HG03066 (cell line): ENCODE measurements around the gene TRIM54.

Experiments used
- ATAC-seq: cut with Tn5 transposase; IDR thresholded peaks from one replicate; pipeline ENCODE4 v1.9.1; 2021; ENCODE audit warnings: low read depth; ENCODE audit not compliant: unreplicated experiment

The TRIM54 gene

GRCh38 chr2:27281855-27282559, at the start of gene TRIM54:
Gene TRIM54, plus strand, starts transcription at chr2:27282429. Its CDS starts 303 bp downstream, at chr2:27282732.
- ATAC-seq = no peak

- ATAC-seq = no peak
Observed at GRCh38 chr2:27233341-27233740, 48.9 kb upstream of the TRIM54 start.

GRCh38 chr2:27236136-27236535, 46.1 kb upstream of the TRIM54 start:
- ATAC-seq = no peak

- ATAC-seq = no peak
Observed at GRCh38 chr2:27236626-27237025, 45.6 kb upstream of the TRIM54 start.

GRCh38 chr2:27237341-27237945, 44.8 kb upstream of the TRIM54 start:
- no peak for ATAC-seq

- no peak for ATAC-seq
Observed at GRCh38 chr2:27238976-27239375, 43.3 kb upstream of the TRIM54 start.

- ATAC-seq = no peak
Observed at GRCh38 chr2:27240406-27240805, 41.8 kb upstream of the TRIM54 start.

- ATAC-seq = no peak
Observed at GRCh38 chr2:27241761-27242613, 40.2 kb upstream of the TRIM54 start.

- ATAC-seq = no peak
Observed at GRCh38 chr2:27242614-27242951, 39.6 kb upstream of the TRIM54 start.

- no peak for ATAC-seq
Observed at GRCh38 chr2:27243391-27244130, 38.7 kb upstream of the TRIM54 start.

- ATAC-seq = no peak
Observed at GRCh38 chr2:27245116-27245515, 37.1 kb upstream of the TRIM54 start.

- no peak for ATAC-seq
Observed at GRCh38 chr2:27245626-27246025, 36.6 kb upstream of the TRIM54 start.

- no peak for ATAC-seq
Observed at GRCh38 chr2:27247893-27248292, 34.3 kb upstream of the TRIM54 start.

GRCh38 chr2:27249159-27249890, 32.9 kb upstream of the TRIM54 start:
- no peak for ATAC-seq

- ATAC-seq = no peak
Observed at GRCh38 chr2:27249891-27250651, 32.2 kb upstream of the TRIM54 start.

GRCh38 chr2:27250652-27251379, 31.4 kb upstream of the TRIM54 start:
- no peak for ATAC-seq

- no peak for ATAC-seq
Observed at GRCh38 chr2:27251766-27252165, 30.5 kb upstream of the TRIM54 start.

GRCh38 chr2:27255187-27255586, 27.0 kb upstream of the TRIM54 start:
- ATAC-seq = no peak

GRCh38 chr2:27255660-27256059, 26.6 kb upstream of the TRIM54 start:
- no peak for ATAC-seq
